A172 (cell line): ENCODE results near the gene KRT33A. TPM values are rescaled to one million over a fixed set of nuclear protein-coding genes. Genes with fewer than 3 reads are reported as not detected.
"Not testable (repeated sequence)": the region's sequence is repeated elsewhere in the genome, so short reads cannot be mapped to it uniquely, and the experiment has no call there.

Experiments
- DNase-seq: peaks from one replicate; pipeline ENCODE4 v3.0.0-alpha.2; 2015; ENCODE audit warnings: low spot score
- total RNA-seq: library from RNA; depleted of rRNA; stranded (reverse); fragments of >200 nt; shearing (Covaris generic); gene quantifications from 2 replicates; pipeline ENCODE4 v1.2.3, GENCODE V29; 2014

The KRT33A gene
- total RNA-seq, 1 experiment from 2014 or later: not detected

DNA sequence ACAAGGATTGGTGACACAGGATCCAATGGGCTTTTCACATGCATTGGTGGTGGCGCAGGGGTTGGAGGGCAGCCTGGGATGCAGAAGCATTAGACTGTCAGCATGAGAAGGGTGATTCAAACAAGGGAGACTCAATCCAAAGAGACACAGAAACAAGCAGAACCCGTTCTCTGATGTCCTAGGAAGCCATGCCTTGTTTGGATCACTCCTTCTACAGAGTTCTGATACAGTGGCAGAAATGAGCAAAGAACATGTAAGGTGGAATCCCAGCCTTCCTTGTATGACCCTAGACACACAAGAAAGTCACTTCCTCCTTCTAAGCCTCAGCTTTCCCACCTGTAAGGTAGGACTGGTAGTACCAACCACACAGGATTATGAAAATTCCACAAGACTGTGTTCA lies 13.3 kb upstream of the KRT33A start:
- no peak for DNase-seq

DNA sequence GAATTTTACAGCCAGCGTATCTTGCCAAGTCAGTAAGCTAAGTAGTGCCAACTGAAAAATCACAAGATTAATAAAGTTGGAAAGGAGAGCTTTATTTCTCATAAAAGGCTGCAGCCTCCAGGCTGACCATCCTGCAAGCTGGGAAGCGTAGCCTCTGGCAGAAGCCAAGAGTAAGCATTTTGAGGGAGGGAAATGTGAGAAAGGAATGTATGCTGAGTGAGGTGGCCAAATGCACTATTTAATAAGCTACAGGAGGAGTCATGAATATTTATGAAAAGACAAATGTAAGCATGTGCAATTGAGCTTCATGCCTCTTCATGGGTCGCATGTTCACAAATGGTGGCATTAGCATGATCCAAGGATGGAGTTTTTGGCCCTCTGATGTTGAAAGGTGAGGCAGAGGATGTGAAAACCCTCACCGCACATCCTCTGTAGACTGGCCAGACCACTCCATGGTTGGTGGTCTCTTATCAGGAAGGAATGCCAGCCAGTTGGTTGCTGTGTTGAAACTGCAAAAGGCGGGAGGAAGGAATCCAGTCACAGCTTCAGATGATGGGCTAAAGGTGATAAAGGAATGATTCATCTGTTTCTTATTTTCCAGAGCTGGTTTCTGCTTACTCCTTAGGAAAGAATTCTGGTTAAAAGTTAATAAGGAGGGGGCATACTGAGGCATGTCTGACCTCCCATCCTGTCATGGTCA lies 9.8 kb upstream of the KRT33A start:
- DNase-seq: peak; percentile 92

DNA sequence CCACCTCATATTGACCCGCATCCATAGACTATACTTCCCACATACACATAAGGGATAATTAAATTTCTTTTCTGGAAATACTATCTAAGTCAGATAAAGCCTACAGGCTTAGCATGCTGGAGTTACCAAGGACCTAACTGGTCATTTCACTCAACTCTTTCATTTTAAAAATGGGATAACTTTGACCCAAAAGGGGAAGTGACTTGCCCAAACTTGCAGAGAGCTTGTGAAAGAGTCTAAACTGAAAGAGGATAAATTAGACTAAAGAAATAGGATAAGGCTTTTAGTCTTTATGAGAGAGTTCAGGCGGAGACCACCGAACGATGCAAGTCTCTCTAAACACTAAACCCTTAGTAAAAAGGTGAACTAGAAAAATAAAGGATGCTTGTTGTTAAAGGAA lies 3.9 kb upstream of the KRT33A start:
- no peak for DNase-seq

DNA sequence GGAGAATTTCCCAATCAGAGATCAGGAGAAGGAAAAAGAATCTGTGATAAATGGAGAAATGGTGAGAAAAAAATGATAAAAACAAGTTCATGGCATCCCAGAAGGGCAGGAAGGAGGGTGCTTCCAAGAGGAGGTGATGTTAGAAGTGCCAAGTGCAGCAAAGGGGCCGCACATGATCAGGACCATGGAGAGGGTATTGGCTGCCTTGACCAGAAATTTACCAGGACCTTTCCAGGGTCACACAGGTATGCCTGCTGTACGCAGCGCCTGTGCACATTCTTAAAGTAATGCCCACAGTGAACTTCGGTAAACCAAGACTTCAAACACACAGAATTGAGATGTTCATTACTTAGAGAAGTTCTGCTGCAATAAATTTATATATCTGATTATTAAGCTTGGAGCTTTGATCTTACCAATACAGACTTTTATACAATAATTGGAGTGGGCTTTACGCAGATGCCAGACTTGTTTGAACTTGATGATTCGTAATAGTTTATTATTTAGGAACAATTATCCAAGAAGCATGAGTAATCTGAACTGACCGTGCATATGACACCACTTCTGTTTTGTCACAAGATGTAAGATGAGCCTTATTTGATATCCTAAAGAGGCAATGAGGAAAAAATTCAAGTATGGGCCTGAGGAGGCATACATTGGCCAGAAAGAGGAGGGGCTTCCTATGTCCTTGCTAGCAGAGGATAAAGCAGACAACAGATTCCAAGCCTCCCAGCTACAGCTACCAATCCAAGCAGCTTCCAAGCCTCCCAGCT lies 2.2 kb upstream of the KRT33A start:
- DNase-seq: no peak

DNA sequence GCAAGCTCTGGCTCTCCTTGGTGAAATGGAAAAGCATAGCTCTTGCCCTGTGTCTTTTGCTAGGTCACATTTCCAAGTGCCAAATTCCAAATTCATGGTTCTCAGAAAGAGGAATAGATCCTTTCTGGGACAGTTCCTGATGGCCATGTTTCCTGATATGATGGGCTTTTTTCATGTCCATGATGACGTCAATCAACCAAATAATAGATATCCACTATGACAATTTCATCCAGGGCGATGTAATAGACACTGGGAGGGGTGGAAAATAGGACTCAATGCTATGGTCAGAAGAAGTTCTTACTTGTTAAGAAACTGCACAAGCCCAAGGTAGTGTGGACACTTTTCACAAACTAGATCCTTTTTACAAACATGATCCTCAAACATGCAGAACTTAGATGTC lies 549 bp upstream of the KRT33A start:
- DNase-seq: no peak

DNA sequence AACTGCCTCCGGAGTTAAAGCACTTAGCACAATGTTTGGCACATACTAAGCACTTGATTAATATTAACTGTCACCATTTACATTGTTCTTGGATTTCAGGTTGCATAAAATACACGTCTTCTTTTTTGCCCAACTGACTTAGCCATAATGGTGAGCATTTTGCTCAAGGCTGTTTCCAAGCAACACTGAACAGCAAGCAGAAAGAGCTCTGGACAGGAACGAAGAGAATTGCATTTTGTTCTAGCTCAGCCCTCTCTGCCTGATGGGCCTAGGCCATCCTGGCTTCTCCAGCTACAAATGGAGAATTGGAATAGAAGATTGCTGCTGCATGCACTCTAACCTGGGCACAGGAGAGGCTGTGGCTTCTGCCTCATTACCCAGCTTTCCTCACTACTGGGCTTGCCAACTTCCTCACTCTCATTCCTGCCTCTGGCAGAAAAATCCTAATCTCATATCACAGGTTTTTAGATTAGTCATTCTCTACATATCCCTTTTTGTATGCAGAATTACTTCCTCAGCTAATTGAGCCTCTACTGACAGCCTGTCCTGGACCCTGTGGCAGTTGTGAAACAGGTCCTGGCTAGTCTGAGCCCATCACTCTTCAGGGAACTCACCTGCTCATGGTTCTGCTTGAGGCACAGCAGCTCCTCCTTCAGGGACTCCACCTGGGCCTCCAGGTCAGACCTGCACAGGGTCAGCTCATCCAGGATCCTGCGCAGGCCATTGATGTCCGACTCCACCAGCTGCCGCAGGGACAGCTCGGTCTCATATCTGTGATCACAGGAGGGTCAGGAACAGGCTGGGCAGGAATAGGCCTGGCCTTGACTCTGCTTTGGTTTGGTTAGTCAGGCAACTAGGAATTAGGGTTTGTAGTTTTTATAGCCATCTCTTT lies 2.5 kb downstream of the KRT33A start:
- DNase-seq: no peak

DNA sequence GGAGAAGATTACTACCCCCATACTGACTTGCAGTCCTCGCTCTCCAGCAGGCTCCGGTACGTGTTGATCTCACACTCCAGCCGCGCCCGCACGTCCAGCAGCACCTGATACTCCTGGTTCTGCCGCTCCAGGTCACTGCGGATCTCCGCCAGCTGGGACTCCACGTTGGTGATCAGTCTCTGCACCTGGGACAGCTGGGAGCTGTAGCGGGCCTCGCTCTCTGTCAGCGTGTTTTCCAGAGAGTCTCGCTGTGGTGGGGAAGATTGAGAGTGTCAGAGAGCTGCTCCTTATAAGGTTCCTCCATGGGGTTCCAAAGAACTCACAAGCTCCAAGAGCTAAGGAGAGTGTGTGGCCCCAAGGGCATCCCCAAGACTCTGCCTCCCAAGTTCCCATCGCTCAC lies 4.2 kb downstream of the KRT33A start:
- DNase-seq: not testable (repeated sequence)

DNA sequence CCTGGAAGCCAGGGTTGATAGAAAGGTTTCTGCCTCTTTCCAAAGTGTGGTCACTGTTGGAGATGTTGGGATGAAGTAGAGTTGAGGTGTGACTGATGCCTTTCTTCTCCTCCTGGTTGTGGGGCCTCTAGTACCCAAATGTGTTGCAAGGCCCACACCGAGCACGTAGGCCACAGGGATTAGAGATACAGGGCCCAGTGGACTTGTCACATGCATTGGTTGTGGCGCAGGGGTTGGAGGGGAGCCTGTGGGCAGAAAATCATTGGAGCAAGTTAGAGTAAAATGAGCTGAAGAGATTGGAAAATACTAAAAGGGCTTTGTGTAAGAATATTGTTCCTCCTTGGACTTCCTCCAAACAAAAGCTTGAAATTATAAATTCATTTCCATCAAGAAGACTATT lies 4.6 kb downstream of the KRT33A start:
- no peak for DNase-seq

DNA sequence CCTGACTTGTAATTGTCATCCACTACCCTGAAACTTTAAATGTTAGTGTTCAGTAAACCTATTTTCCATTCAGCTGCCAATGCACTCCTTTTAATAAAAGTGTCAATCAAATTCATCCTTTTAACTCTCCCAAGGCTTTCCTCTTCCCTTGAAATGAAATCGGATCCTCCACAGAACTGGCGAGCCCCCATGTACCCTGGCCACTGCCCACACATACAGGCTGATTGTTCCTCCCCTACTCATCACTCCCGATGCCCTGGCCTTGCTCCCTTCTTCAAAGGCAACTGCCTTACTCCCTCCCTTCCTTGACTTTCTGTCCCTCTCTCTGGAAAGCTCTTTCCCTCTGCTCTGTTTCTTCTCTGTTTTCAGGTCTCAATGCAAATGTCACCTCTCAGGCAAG lies 7.6 kb downstream of the KRT33A start:
- no peak for DNase-seq

DNA sequence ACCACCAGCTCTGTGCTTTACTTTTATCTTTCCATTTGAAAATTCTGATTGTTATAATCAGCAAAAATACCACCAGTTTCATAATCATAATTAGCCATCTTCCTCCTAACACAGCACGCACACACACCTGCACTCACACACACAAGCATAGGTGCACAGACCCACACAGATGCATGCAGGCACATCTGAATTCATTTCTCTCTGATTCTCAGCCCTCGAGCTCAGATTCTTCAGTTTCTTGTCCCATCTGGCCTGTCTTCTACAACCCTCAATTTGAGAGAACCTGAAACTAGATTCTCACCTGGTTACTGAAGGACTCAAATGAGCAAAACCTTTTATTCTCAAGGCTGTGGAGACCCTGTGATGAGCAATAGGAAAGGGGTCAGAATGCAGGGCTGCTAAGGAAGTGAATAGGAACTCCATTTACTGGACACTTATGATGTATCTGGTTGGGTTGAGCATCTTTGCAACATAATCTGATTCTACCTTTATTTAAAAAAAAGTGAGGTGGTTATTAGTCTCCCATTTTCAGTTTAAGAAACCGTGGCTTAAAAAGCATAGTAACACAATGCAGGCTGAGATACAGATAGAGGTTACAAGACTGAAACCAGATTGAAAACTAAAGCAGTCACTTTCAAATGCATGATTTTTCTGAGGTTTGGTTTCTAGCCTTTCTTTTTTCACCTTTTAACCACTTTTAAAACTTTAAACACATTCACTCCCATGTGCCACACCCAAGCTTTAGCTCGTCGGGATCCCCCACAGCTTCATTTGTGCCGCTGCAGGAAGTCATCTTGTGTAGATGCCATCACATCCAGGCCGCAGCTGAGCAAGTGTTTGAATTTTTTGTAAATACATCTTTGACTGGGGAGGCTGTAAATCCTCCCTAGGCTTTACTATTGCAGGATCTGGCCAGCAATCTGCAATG lies 9.4 kb downstream of the KRT33A start:
- no peak for DNase-seq

DNA sequence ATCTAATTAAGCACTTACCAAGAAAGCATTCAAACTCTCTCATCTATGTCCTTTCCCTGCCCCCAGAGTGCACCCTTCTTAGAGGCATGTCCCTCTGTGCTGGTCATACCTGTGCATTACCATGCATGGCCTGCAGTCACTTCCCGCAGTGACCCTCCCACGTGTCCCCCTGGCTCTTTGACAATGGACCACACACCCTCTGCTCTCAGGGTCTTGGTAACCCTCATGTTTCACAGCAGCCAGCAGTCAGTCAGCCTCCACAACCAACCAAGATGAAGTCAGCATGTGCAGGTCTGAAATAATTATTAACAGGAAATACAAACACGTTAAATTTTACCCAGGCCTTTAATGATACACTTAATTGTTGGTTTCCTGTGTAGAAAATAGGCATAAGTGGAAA lies 10.1 kb downstream of the KRT33A start:
- DNase-seq: no peak

DNA sequence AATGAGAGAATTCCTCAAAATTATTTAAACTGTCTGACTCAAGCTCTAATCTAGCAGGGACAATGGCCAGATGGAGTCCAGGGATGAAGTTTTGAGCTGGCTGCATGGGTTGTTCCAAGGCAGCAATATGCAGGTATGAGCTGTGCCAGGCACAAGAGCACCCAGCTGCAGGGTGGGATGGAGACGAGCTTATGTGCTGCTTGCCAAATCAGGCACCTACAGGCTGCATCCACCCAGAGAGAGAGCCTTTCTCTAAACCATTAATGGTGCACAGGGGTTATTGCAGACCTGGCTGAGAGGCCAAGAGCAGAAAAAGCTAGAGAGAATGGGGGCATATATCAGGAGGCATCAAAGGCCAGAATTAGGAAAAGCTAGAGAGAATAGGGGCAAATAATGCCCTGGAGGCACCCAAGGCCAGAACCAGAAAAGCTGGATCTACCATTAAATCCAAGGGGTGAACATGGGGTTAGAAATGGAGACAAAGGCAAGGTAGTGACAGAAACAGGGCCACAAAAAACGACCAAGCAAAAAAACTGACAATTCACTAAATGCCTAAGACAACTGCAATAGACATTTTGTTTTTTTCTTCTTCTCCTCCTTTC lies 11.0 kb downstream of the KRT33A start:
- no peak for DNase-seq

DNA sequence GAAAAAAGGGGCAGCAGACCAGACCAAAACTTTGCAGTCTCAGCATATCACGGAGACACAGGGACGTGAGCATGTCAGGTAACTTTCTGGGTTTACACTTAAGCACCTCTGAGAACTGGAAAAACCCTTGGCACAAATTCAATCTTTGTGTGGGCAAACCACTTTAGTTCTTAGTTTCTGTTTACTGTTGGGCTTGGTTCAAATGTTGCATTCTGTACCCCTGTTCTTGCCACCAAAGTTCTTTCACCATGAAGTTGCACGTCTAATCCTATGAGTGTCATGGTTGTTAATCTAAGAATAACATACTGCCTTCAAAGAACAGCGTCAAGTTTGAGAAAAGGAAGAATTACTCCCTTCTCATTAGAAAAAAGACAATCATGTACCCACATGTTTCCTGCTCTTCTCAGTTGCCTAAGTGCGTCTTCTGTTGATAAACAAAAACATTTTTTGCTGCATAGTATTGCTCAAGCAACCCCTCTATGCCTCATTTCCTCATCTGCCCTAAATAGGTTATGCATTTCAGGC lies 11.6 kb downstream of the KRT33A start:
- no peak for DNase-seq

DNA sequence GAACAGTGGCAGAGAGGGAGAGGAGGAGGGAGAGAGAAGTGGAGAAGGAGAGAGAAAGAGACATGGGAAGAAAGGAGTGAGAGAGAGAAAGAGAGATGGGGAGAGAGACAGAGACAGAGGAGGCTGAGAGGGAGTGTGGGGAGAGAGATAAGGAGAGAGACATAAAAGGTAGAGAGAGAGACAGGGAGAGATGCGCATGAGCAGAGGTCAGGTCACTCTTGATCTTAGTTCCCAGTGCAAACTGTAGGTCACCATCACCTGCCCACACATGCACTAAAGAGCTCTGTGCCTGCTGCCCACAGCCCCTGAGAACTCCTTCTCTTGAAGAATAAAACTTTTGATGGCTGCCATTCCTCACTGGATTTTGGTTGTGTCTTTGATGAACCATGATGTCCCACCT lies 14.9 kb downstream of the KRT33A start:
- no peak for DNase-seq

DNA sequence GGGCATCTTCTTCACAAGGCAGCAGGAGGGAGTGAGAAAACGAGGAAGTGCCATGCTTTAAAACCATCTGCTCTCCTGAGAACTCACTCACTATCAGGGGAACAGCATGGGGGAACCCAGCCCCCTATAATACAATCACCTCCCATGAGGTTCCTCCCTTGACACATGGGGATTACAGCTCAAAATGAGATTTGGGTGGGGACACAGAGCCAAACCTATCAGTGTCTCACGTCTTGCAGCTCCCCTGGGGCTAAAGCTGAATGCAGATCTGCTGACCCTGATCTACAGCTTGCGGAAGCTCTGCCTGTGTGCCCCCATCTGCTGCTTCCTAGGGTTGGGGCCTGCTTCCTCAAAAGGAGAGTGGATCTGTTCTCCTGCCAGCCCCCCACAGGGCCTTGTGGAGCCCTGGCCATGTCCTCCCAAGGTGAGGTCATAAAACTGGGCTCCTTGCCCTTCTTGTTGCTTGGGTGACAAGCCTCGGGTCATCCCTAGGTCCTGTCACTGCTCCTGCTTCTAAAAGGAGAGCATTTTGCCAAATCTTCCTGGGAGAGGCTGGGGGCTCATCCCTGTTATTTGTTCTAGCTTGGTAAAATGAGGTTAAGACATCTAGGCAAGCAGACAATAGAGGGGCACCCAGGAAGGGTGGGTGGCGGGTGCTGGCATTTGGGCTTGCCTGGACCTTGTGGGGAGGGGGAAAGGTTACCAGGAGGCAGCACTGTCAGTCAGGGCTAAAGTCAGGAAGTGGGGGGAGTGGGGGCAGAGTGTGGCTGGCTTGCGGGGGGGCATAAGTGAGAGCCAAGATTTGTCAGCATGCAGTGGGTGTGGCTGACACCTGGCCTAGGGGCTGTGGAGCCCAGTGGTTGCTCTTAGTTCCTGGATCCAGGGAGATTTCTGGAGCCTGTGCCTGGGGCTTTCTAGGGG lies 16.0 kb downstream of the KRT33A start:
- DNase-seq: no peak

DNA sequence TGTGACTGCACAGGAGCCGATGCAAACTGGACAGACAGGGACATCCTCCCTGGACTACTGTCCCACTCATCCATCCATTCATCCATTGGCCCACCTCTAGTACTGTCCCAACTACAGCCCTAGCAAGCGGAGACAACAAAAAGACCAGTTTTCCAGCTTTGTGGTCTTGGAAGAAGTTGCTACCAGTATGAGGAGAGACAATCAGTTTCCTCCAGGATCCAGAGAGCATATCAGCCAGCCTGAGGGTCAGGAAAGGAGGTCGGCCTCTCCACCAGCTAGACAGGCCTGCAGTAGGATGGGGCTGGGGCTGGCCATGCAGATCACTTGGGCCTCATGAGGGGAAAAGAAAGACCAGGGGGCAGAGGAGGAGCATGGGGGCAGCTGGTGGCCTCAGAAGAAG lies 16.8 kb downstream of the KRT33A start:
- no peak for DNase-seq

DNA sequence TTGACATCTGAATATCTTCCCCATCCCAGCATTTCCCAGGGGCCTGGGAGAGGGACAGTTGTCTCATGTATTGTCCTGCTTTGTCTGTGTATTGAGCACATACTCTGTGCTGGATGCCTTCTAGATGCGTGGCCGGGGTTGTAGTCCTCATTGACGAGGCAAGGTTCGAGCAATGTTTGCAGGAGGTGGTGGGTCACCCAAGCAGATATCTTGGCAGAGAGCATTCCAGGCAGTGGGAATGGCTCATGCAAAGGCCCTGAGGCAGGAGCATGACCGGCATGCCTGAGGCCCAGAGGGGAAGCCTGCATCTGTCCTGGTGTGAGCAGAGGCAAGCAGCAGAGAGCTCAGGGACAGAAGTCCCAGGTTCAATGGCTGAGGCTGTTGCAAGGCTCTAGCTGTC lies 17.5 kb downstream of the KRT33A start:
- DNase-seq: no peak

DNA sequence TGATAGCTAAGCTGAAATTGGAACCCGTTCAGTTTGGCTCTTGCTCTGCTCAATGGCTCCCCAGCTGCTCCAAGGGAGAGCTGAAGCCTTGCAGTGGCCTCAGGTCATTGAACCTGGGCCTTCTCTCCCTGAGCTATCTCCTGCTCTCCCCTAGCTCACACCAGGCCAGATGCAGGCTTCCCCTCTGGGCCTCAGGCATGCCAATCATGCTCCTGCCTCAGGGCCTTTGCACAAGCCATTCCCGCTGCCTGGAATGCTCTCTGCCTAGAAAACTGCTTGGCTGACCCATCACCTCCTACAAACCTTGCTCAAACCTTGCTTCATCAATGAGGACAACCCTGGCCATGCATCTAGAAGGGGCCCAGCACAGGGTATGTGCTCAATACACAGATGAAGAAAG lies 18.4 kb downstream of the KRT33A start:
- DNase-seq: no peak

DNA sequence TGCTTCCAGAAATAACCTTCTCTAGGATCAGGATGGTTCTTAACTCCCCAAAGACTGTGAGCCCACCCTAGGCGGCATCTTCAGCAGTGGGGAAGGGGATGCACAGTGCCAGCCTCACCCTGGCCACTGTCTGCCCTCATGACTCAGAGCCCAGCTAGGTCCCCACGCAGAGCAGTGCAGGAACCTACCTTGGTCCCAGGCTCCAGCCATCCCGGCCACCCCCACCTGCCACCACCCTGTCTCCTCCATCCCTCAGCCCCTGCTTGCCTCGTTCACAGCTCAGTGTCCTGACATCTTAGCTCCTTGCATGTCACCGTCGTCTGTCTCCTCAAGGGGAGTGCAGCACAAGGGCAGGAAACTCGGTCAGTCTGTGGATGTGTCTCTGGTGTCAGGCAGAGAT lies 19.0 kb downstream of the KRT33A start:
- no peak for DNase-seq
